IgD-negative memory B cell (primary cell): ENCODE data around the gene TNK1. TPM values are rescaled to one million over a fixed set of nuclear protein-coding genes. Genes with fewer than 3 reads are reported as not detected.
"Not testable (repeated sequence)": the region's sequence is repeated elsewhere in the genome, so short reads cannot be mapped to it uniquely, and the experiment has no call there.

ENCODE experiments used
- H3K27ac Mint-ChIP-seq, 3 donors: one replicate each; pipeline ENCODE4 v1.8.0; 2020 to 2022; ENCODE audit warnings: mild to moderate bottlenecking in 3 of 3, mixed read lengths in 3 of 3, moderate library complexity in 1 of 3
- H3K27me3 Mint-ChIP-seq: one replicate; pipeline ENCODE4 v1.8.0; 2021; ENCODE audit warnings: mixed read lengths
- H3K36me3 Mint-ChIP-seq: one replicate; pipeline ENCODE4 v1.8.0; 2020; ENCODE audit warnings: mild to moderate bottlenecking, mixed read lengths
- H3K4me1 Mint-ChIP-seq, 3 donors: one replicate each; pipeline ENCODE4 v1.8.0; 2020 to 2022; ENCODE audit warnings: mixed read lengths in 3 of 3, mild to moderate bottlenecking in 1 of 3
- H3K4me3 Mint-ChIP-seq, 4 donors: one replicate each; pipeline ENCODE4 v1.8.0; 2020 to 2022; ENCODE audit warnings: mild to moderate bottlenecking in 4 of 4, mixed read lengths in 4 of 4, moderate library complexity in 3 of 4
- H3K9me3 Mint-ChIP-seq, 3 donors: one replicate each; pipeline ENCODE4 v1.8.0; 2020 to 2021; ENCODE audit warnings: mixed read lengths in 3 of 3, mild to moderate bottlenecking in 1 of 3
- polyA plus RNA-seq: library from polyadenylated mRNA; unstranded; fragments of 300-500 nt; fragmentation: Illumina TruSeq; gene quantifications from one replicate; pipeline ENCODE4 v1.2.3, GENCODE V29; 2021

The TNK1 gene
- polyA plus RNA-seq, 1 donor from 2014 or later, result 4.4 TPM

GRCh38 chr17:7367918-7368598, 12.8 kb upstream of the TNK1 start:
- Mint-ChIP-seq H3K27ac (no peak overlapping the region), H3K4me3 (no peak overlapping the region), H3K36me3 (no peaks in the 10 kb centered on the region), H3K27me3 (peaks cover 5% of the 10 kb centered on the region), H3K9me3 (peaks cover 0 to 1% (median 0%) of the 10 kb centered on the region in 3 donors), H3K4me1 (peaks cover 0 to 1% (median 0%) of the 10 kb centered on the region in 3 donors)

- not testable (repeated sequence) for H3K27me3 Mint-ChIP-seq, H3K4me1 Mint-ChIP-seq, H3K27ac Mint-ChIP-seq, H3K36me3 Mint-ChIP-seq, H3K4me3 Mint-ChIP-seq, H3K9me3 Mint-ChIP-seq
These were observed 12.3 kb upstream of the TNK1 start for GRCh38 chr17:7368599-7368994.

DNA sequence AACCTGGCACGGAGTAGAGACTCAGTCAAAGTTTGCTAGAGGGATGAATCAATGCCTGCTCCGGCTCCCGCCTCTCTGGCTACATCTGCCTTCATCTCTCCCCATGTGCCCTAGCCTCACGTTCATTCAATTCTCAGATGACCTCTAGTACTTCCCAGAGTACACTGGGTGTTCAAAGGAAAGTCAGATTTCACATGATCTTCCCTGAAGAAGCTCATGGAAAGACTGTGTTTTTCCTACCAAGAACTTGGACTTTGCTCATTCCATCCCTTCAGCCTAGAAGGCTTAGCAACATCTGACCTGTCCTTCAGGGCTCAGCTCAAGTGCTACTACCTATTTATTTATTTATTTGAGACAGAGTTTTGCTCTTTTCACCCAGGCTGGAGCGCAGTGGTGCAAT, 11.1 kb upstream of the TNK1 start:
- H3K4me3 Mint-ChIP-seq, result no peak overlapping the region
- peaks cover 3% of the 10 kb centered on the region for H3K27me3 Mint-ChIP-seq
- peaks cover 0 to 1% (median 0%) of the 10 kb centered on the region in 3 donors for H3K4me1 Mint-ChIP-seq
- no peaks in the 10 kb centered on the region for H3K36me3 Mint-ChIP-seq
- peak overlapping the region in 1 of 3 donors; percentile 45 for H3K27ac Mint-ChIP-seq
- H3K9me3 Mint-ChIP-seq, result peaks cover 0 to 1% (median 0%) of the 10 kb centered on the region in 3 donors

- Mint-ChIP-seq H3K27ac (no peak overlapping the region), H3K9me3 (peaks cover 0 to 1% (median 0%) of the 10 kb centered on the region in 3 donors), H3K27me3 (peaks cover 3% of the 10 kb centered on the region), H3K36me3 (no peaks in the 10 kb centered on the region), H3K4me1 (peaks cover 0 to 1% (median 0%) of the 10 kb centered on the region in 3 donors), H3K4me3 (no peak overlapping the region)
These were observed 10.0 kb upstream of the TNK1 start for GRCh38 chr17:7370853-7371252.

GRCh38 chr17:7374353-7374752, 6.5 kb upstream of the TNK1 start:
- Mint-ChIP-seq H3K4me1 (no peaks in the 10 kb centered on the region), H3K27ac (peak overlapping the region in 1 of 3 donors; percentile 10), H3K36me3 (no peaks in the 10 kb centered on the region), H3K9me3 (peaks cover 0 to 5% (median 4%) of the 10 kb centered on the region in 3 donors), H3K4me3 (no peak overlapping the region), H3K27me3 (peaks cover 6% of the 10 kb centered on the region)

GRCh38 chr17:7379134-7379533, 1.8 kb upstream of the TNK1 start:
- Mint-ChIP-seq H3K4me3 (peak overlapping the region in 1 of 4 donors; percentile 46), H3K27me3 (peaks cover 33% of the 10 kb centered on the region), H3K27ac (peak overlapping the region in 1 of 3 donors; percentile 66), H3K36me3 (peaks cover 1% of the 10 kb centered on the region), H3K9me3 (peaks cover 0 to 5% (median 3%) of the 10 kb centered on the region in 3 donors), H3K4me1 (peaks cover 0 to 2% (median 0%) of the 10 kb centered on the region in 3 donors)

- peaks cover 1% of the 10 kb centered on the region for H3K36me3 Mint-ChIP-seq
- H3K27ac Mint-ChIP-seq, result no peak overlapping the region
- H3K4me3 Mint-ChIP-seq, result peak overlapping the region in 2 of 4 donors; percentile 46 to 74
- H3K4me1 Mint-ChIP-seq, result peaks cover 5 to 7% (median 5%) of the 10 kb centered on the region in 3 donors
- peaks cover 33% of the 10 kb centered on the region for H3K27me3 Mint-ChIP-seq
- H3K9me3 Mint-ChIP-seq, result peaks cover 0 to 5% (median 3%) of the 10 kb centered on the region in 3 donors
These were observed 568 bp upstream of the TNK1 start for GRCh38 chr17:7380321-7380720.

DNA sequence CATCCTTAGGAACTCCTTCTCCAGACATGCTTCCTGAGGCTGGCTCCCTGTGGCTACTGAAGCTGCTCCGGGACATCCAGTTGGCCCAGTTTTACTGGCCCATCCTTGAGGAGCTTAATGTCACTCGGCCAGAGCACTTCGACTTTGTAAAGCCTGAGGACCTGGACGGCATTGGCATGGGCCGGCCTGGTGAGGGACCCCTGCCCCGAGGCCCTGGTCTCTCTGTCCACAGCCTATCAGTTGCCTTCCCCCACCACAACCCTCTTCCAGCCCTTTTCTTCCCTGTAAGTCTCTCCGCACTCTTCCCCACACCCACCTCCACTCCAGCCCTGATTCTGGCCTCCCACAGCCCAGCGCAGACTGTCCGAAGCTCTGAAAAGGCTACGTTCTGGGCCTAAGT, 2.0 kb downstream of the TNK1 start:
- Mint-ChIP-seq H3K27me3 (peaks cover 32% of the 10 kb centered on the region), H3K4me1 (peaks cover 5 to 9% (median 8%) of the 10 kb centered on the region in 3 donors), H3K27ac (peak overlapping the region in 2 of 3 donors; percentile 8 to 16), H3K4me3 (peak overlapping the region in 3 of 4 donors; percentile 36 to 94 (median 86)), H3K9me3 (peaks cover 0 to 5% (median 3%) of the 10 kb centered on the region in 3 donors), H3K36me3 (peaks cover 1% of the 10 kb centered on the region)

- Mint-ChIP-seq H3K4me1 (peaks cover 5 to 9% (median 8%) of the 10 kb centered on the region in 3 donors), H3K4me3 (peak overlapping the region in 3 of 4 donors; percentile 86 to 94 (median 90)), H3K27me3 (peaks cover 32% of the 10 kb centered on the region), H3K9me3 (peaks cover 0 to 5% (median 3%) of the 10 kb centered on the region in 3 donors), H3K27ac (peak overlapping the region in 1 of 3 donors; percentile 16), H3K36me3 (peaks cover 1% of the 10 kb centered on the region)
These were observed 2.5 kb downstream of the TNK1 start for GRCh38 chr17:7383371-7383741.

DNA sequence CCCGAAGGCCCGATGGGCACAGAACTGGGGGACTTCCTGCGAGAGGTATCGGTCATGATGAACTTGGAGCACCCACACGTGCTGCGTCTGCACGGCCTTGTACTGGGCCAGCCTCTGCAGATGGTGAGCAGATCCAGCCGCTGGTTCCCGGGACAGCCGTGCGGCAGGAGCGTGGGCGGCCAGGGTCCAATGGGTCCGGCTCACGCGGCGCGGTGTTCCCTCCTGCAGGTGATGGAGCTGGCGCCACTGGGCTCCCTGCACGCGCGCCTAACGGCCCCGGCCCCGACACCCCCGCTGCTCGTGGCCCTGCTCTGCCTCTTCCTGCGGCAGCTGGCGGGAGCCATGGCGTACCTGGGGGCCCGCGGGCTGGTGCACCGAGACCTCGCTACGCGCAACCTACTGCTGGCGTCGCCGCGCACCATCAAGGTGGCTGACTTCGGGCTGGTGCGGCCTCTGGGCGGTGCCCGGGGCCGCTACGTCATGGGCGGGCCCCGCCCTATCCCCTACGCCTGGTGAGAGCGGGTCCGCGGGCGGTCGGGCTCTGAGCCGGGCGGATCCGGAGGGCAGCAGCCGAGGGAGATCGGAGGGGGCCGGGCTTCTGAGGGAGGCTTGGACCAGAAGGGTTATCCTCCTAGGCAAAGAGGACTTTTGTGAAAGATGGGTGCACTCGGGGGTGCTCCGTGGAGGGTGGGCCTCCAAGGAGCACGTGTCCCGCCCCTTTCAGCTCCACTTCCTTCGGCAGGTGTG, 3.0 kb downstream of the TNK1 start:
- H3K4me3 Mint-ChIP-seq, result peak overlapping the region; percentile 86 to 94 (median 90)
- peaks cover 0 to 5% (median 3%) of the 10 kb centered on the region in 3 donors for H3K9me3 Mint-ChIP-seq
- H3K27me3 Mint-ChIP-seq, result peaks cover 32% of the 10 kb centered on the region
- H3K36me3 Mint-ChIP-seq, result peaks cover 1% of the 10 kb centered on the region
- peak overlapping the region; percentile 78 to 94 (median 91) for H3K27ac Mint-ChIP-seq
- peaks cover 5 to 9% (median 8%) of the 10 kb centered on the region in 3 donors for H3K4me1 Mint-ChIP-seq

- no peaks in the 10 kb centered on the region for H3K36me3 Mint-ChIP-seq
- H3K4me3 Mint-ChIP-seq, result peak overlapping the region; percentile 86 to 94 (median 90)
- H3K9me3 Mint-ChIP-seq, result no peaks in the 10 kb centered on the region
- peaks cover 26% of the 10 kb centered on the region for H3K27me3 Mint-ChIP-seq
- H3K4me1 Mint-ChIP-seq, result peaks cover 5 to 9% (median 8%) of the 10 kb centered on the region in 3 donors
- H3K27ac Mint-ChIP-seq, result peak overlapping the region; percentile 78 to 94 (median 91)
These were observed 3.7 kb downstream of the TNK1 start for GRCh38 chr17:7384489-7385081.

- Mint-ChIP-seq H3K4me3 (peak overlapping the region in 1 of 4 donors; percentile 37), H3K27me3 (no peaks in the 10 kb centered on the region), H3K9me3 (no peaks in the 10 kb centered on the region), H3K27ac (no peak overlapping the region), H3K4me1 (peaks cover 8 to 11% (median 9%) of the 10 kb centered on the region in 3 donors), H3K36me3 (no peaks in the 10 kb centered on the region)
These were observed 8.0 kb downstream of the TNK1 start for GRCh38 chr17:7388856-7389255.

GRCh38 chr17:7389924-7390910, 9.3 kb downstream of the TNK1 start:
- H3K4me1 Mint-ChIP-seq, result peaks cover 9 to 10% (median 9%) of the 10 kb centered on the region in 3 donors
- no peaks in the 10 kb centered on the region for H3K36me3 Mint-ChIP-seq
- H3K27ac Mint-ChIP-seq, result peak overlapping the region in 1 of 3 donors; percentile 29
- H3K9me3 Mint-ChIP-seq, result no peaks in the 10 kb centered on the region
- peak overlapping the region in 1 of 4 donors; percentile 72 for H3K4me3 Mint-ChIP-seq
- H3K27me3 Mint-ChIP-seq, result no peaks in the 10 kb centered on the region

DNA sequence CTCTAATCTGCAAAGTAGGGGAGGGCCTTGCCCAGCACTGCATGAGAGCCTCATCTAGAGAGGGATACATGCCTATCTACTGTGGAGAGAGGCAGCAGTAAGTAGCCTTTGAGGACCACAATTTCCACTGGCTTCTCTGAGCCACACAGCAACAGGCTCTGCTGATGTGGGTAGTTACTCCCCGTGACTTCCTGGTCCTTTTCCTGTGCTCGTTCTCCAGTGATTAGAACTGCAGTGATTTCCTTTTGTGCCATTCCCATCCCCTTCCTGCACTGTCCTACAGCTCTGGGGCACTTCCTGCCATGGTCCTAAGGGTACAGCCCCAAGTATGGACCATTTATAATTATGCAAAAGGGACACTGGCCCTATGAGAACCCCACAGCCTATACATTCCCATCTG, 10.4 kb downstream of the TNK1 start:
- peak overlapping the region in 1 of 3 donors; percentile 29 for H3K27ac Mint-ChIP-seq
- peaks cover 5 to 12% (median 12%) of the 10 kb centered on the region in 3 donors for H3K4me1 Mint-ChIP-seq
- H3K27me3 Mint-ChIP-seq, result no peaks in the 10 kb centered on the region
- H3K4me3 Mint-ChIP-seq, result peak overlapping the region in 1 of 4 donors; percentile 72
- no peaks in the 10 kb centered on the region for H3K9me3 Mint-ChIP-seq
- H3K36me3 Mint-ChIP-seq, result no peaks in the 10 kb centered on the region
